ENCODE measurements around the gene ZCWPW1.

DNA sequence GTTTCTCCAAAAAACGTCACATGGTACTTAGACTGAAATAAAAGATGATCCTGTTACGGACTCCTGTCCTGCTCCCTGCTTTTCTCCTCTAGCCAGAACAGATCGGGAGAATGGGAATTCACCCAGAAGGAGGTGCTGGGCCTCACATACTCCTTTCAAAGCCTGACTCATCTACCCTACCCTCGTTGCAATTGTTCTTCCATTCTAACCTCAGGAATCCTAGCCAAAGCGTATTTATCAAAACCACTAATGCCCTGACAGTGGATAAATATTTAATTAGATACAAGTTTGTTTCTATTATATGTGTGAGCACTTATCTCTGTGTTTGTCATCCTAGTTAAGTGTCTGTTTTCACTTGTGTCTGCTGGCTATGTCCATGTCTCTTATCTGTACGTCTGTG is 21.7 kb downstream of the ZCWPW1 start:
- TF ChIP-seq CTCF (IDR thresholded peaks at IDR 0.05; ENCODE audit: low read depth, low read length) (no peak), EZH2phosphoT487 (IDR thresholded peaks at IDR 0.05; ENCODE audit: low read depth) (no peak)
